Astrocyte of the spinal cord (primary cell): ENCODE measurements around the gene NSRP1.
"Not testable (repeated sequence)": the region's sequence is repeated elsewhere in the genome, so short reads cannot be mapped to it uniquely, and the experiment has no call there.

Source experiments
- DNase-seq: peaks from one replicate; pipeline ENCODE4 v3.0.0; 2011; ENCODE audit warnings: low read depth, low spot score
- H3K4me3 ChIP-seq: 2 replicates; pipeline ENCODE4 v1.5.1; 2011; ENCODE audit warnings: low read depth, mild to moderate bottlenecking, low read length, moderate library complexity
- in situ Hi-C: cut with HindIII; loops from 2 replicates; pipeline ENCODE4 v1.10.0; 2017; ENCODE audit warnings: low sequenced_read_pairs
- TF ChIP-seq, protein P1 (sequence below): IDR thresholded peaks from 2 replicates; pipeline ENCODE4 v1.5.1; 2012; ENCODE audit warnings: low read depth, mild to moderate bottlenecking, low read length, inconsistent platforms

Gene NSRP1

DNA sequence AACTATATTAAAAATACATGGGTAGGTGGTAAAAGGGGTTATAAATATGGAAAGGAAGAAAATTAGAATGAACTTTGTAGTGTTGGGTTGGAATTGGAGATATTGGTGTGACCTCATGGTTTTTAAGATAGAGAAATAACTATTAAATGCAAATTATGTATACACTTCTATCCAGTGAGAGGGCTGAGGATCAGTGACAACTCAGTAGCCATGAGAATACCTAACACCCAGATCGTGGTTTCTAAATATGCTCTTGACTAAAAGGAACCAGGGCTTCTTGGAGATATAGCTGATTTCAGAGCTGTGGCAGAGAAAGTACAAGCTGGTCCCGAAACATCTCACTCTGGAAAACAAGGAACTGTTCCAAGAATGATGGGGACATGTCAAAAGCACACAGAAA is 74.5 kb downstream of the NSRP1 start:
- no peak overlapping the region for H3K4me3 ChIP-seq
- TF ChIP-seq, protein P1, sequence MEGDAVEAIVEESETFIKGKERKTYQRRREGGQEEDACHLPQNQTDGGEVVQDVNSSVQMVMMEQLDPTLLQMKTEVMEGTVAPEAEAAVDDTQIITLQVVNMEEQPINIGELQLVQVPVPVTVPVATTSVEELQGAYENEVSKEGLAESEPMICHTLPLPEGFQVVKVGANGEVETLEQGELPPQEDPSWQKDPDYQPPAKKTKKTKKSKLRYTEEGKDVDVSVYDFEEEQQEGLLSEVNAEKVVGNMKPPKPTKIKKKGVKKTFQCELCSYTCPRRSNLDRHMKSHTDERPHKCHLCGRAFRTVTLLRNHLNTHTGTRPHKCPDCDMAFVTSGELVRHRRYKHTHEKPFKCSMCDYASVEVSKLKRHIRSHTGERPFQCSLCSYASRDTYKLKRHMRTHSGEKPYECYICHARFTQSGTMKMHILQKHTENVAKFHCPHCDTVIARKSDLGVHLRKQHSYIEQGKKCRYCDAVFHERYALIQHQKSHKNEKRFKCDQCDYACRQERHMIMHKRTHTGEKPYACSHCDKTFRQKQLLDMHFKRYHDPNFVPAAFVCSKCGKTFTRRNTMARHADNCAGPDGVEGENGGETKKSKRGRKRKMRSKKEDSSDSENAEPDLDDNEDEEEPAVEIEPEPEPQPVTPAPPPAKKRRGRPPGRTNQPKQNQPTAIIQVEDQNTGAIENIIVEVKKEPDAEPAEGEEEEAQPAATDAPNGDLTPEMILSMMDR: no peak
- in situ Hi-C loops: no loop called here
- DNase-seq: no peak

DNA sequence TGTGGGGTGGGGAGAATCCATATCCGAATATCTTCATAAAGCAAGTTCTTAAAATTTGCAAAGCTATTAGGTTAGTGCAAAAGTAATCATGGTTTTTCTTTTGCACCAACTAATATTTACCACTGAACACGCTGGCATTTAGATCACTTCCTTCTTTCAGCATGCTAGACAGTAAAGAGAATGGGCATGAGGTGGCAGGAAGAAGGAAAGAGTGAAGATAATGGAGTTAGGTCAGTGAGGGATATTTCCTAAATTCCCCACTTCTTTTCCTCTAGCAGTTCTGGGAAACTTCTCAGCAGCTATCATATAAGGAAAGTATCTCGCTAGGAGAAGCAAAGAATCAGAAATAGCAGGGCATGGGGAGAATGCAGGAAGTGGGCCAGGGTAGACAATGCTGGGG is 79.9 kb downstream of the NSRP1 start:
- no peak for DNase-seq
- TF ChIP-seq, protein P1: no peak
- in situ Hi-C loops: no loop called here
- H3K4me3 ChIP-seq: no peak overlapping the region

DNA sequence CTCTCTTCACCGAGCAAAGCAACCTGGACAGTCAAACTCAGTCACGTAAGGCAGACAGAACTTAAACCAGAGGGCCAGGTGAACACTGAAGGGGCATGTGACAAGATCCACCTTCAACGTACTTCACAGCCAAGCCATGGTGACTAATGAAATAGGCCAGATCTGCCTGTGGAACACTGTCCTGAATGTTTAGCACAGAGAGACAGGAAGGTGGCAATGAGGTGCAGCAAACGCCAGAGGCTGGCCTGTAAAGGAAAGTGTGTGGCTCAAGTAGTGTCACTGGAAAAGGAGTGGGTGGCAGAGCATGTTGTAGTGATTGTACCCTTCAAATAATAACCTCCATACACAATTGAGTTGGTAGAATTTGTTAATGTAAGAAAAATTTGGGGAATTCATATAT is 80.8 kb downstream of the NSRP1 start:
- H3K4me3 ChIP-seq: no peak overlapping the region
- DNase-seq: no peak
- TF ChIP-seq, protein P1: no peak
- in situ Hi-C loops: no loop called here

DNA sequence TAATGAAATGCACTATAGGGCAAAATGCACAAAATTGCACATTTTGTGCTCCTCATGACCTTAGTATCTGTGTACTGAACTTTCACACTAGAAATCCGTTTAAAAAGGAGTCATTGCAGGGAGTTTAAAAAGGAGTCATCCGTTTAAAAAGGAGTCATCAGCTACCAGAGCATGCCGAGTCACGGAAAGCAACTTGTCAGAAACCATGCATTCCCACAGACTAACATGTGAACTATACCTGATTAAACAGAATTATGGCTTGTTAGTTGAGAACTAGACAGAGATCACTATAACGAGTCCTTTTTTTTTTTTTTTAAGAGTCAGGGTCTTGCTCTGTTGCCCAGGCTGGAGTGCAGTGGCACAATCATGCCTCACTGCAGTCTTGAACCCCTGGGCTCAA is 83.0 kb downstream of the NSRP1 start:
- H3K4me3 ChIP-seq: no peak overlapping the region
- TF ChIP-seq, protein P1: no peak
- in situ Hi-C loops: no loop called here
- DNase-seq: no peak

DNA sequence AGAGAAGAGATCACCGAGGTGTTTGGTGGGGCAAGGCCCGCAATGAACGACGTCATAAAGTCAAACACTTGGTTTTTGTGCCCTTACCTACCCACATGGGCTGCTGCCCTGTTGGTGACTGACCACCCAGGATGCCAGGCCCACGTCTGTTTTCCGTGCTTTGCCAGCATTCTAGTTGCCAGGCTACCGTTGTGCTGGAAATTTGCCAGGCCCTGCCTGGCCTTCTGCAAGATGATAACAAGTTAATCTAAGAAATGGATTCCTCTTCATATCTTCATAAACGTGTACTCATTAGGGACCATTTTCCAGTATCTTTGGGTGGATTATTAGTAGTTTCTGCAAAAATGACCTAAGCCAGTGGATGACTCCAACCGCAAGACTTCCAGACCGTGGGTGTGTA is 83.5 kb downstream of the NSRP1 start:
- DNase-seq: no peak
- in situ Hi-C loops: no loop called here
- H3K4me3 ChIP-seq: no peak overlapping the region
- TF ChIP-seq, protein P1: no peak

DNA sequence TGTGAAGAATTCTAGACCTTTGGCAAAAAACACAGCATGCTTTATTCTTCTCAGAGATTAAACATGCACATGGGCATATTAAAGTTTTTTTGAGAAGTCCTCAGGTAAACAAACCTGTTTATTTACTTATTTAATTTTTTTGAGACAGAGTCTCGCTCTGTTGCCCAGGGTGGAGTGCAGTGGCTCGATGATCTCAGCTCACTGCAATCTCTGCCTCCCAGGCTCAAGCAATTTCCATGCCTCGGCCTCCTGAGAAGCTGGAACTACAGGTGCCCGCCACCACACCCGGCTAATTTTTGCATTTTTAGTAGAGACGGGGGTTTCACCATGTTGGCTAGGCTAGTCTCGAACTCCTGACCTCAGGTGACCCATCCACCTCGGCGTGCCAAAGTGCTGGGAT is 84.0 kb downstream of the NSRP1 start:
- in situ Hi-C loops, H3K4me3 ChIP-seq, DNase-seq: not testable (repeated sequence)

DNA sequence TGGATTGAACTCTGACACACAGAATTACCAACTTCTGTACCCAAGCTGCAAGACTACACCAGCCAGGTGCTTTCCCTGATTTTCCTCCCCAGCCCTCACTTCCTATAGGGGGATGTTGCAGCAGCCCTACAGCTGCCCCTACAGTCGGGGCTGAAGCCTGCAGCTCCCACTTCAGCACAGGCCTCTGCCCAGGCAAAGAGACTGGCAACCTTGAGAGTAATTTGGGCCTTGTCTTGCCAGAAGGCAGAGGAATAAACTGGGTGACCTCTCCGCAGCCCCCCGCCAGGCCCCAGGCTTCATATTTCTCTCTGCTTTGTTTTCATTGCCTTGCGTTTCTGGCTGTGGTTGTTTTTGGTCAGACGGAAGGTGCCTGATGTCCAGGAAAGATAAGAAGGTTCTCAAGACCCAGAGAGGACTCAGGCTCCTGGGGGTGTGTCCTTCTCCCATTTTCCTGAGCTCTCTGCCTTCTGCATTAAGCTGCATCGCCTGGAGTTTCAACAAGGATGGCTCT is 86.9 kb downstream of the NSRP1 start:
- DNase-seq: no peak
- in situ Hi-C loops: no loop called here
- H3K4me3 ChIP-seq: no peak overlapping the region
- TF ChIP-seq, protein P1: no peak
